K562 (cell line): ENCODE data around the gene ADPRHL1. TPM values are rescaled to one million over a fixed set of nuclear protein-coding genes. Genes with fewer than 3 reads are reported as not detected.

ENCODE experiments used
- ATAC-seq: fragments of 200-7000 bp; cut with Tn5 transposase; 3 replicates; pipeline ENCODE4 v1.9.1; 2020; ENCODE audit warnings: moderate library complexity
- BruUV-seq: library from RNA; stranded (reverse); fragments of 400-500 nt; replicated peaks from 2 replicates; lab custom pipeline; 2021; lab: Mats Ljungman, UMichigan
- CTCF ChIA-PET: fragments of 300-600 bp; formaldehyde crosslinking; extraction: SDS; loops from one replicate; lab custom pipeline; 2021; ENCODE audit warnings: low intra/inter-chr PET ratio; lab: Yijun Ruan, JAX
- POLR2A ChIA-PET: fragments of 300-600, 350-650 bp; sonication (Branson Sonifier 250); formaldehyde crosslinking; extraction: SDS; loops from one replicate; lab custom pipeline; 2021; ENCODE audit warnings: antibody characterized with exemption, inconsistent platforms; lab: Yijun Ruan, JAX
- DNase-seq, 4 experiments: peaks; one replicate each; pipeline versions ENCODE4 v3.0.0 to v3.0.0-alpha.2; 2011 to 2018; ENCODE audit warnings: low spot score in 3 of 4, mixed read lengths in 3 of 4; ENCODE audit errors: extremely low read depth in 1 of 4
- FAIRE-seq: peaks from 2 replicates; lab custom pipeline; 2011; peaks lifted over from hg19 to GRCh38; lab: Jason Lieb, UNC
- H2AFZ ChIP-seq: 2 replicates; pipeline ENCODE4 v1.6.0; 2011; ENCODE audit warnings: low read depth, low read length, control low read depth, inconsistent platforms
- H3K27ac ChIP-seq: fragments of 200-600 bp; 3 replicates; pipeline ENCODE4 v1.8.0; 2011; ENCODE audit warnings: low read depth, mild to moderate bottlenecking, control low read depth, inconsistent platforms, low read length, moderate library complexity, mixed read lengths; ENCODE audit errors: extremely low read depth
- H3K27me3 ChIP-seq, 2 experiments: fragments of 300-600 bp in 1 of 2; 2 replicates in 1 of 2; 3 replicates in 1 of 2; pipeline versions ENCODE4 v1.6.0 to v1.8.0; 2011; ENCODE audit warnings: inconsistent platforms in 2 of 2, low read length in 2 of 2, mild to moderate bottlenecking in 1 of 2, mixed read lengths in 1 of 2, moderate library complexity in 1 of 2; ENCODE audit not compliant: control insufficient read depth in 2 of 2, insufficient read depth in 2 of 2
- H3K36me3 ChIP-seq: fragments of 300-600 bp; 3 replicates; pipeline ENCODE4 v1.8.0; 2011; ENCODE audit warnings: mild to moderate bottlenecking, low read length, inconsistent platforms; ENCODE audit not compliant: control insufficient read depth, insufficient read depth
- H3K4me1 ChIP-seq, 2 experiments: fragments of 200-600 bp in 1 of 2; replicated peaks in 1 of 2; 2 replicates in 1 of 2; 3 replicates in 1 of 2; pipeline versions ENCODE4 v1.5.1 to v1.8.0; 2011; ENCODE audit warnings: inconsistent platforms in 2 of 2, low read length in 2 of 2, mild to moderate bottlenecking in 1 of 2, mixed read lengths in 1 of 2, moderate library complexity in 1 of 2; ENCODE audit not compliant: control insufficient read depth in 2 of 2, insufficient read depth in 2 of 2
- H3K4me2 ChIP-seq: 2 replicates; pipeline ENCODE4 v1.6.1; 2011; ENCODE audit warnings: low read length, control low read depth, inconsistent platforms, mixed read lengths; ENCODE audit not compliant: insufficient read depth
- H3K4me3 ChIP-seq: fragments of 200-600 bp; sonication (generic), shearing (Covaris generic); 2 replicates; pipeline ENCODE4 v1.5.1; 2016; ENCODE audit warnings: control low read depth, inconsistent platforms
- H3K79me2 ChIP-seq: fragments of 200-600 bp; 3 replicates; pipeline ENCODE4 v1.8.0; 2011; ENCODE audit warnings: low read length, inconsistent platforms; ENCODE audit not compliant: control insufficient read depth, insufficient read depth
- H3K9ac ChIP-seq, 2 experiments: 2 replicates each; pipeline versions ENCODE4 v1.6.0 to v1.6.1; 2011; ENCODE audit warnings: low read depth in 2 of 2, low read length in 2 of 2, control low read depth in 1 of 2, inconsistent platforms in 1 of 2, mild to moderate bottlenecking in 1 of 2, mixed read lengths in 1 of 2; ENCODE audit not compliant: insufficient read depth in 1 of 2
- H3K9me1 ChIP-seq: one replicate; pipeline ENCODE4 v1.6.0; 2011; ENCODE audit warnings: inconsistent platforms, mild to moderate bottlenecking, low read length, moderate library complexity; ENCODE audit not compliant: control insufficient read depth, insufficient read depth
- H3K9me3 ChIP-seq: replicated peaks from 2 replicates; pipeline ENCODE4 v1.5.1; 2011; ENCODE audit warnings: low read depth, low read length, inconsistent platforms; ENCODE audit not compliant: control insufficient read depth, insufficient read depth
- H4K20me1 ChIP-seq: replicated peaks from 2 replicates; pipeline ENCODE4 v1.6.1; 2011; ENCODE audit warnings: low read length, inconsistent platforms, mixed read lengths; ENCODE audit not compliant: control insufficient read depth, insufficient read depth
- ARID3A ChIP-seq: IDR thresholded peaks from 2 replicates; pipeline ENCODE4 v1.6.1; 2012; ENCODE audit warnings: low read depth, low read length, improper control_type of control experiment, borderline replicate concordance
- BCL6 ChIP-seq: fragments of 250-450 bp; sonication (Bioruptor Pico); IDR thresholded peaks from 2 replicates; pipeline ENCODE4 v1.4.0; 2020
- COPS2 ChIP-seq: fragments of 450-650 bp; conservative IDR thresholded peaks from 2 replicates; pipeline ENCODE4 v1.6.1; 2016; ENCODE audit warnings: mild to moderate bottlenecking, moderate library complexity
- E2F8 ChIP-seq: fragments of 450-650 bp; IDR thresholded peaks from 2 replicates; pipeline ENCODE4 v1.7.1; 2018; ENCODE audit warnings: mild to moderate bottlenecking, low read depth; ENCODE audit not compliant: partially characterized antibody
- FOXK1 ChIP-seq: sonication (generic); formaldehyde crosslinking; IDR thresholded peaks from 2 replicates; pipeline ENCODE4 v1.8.0; 2022; ENCODE audit warnings: missing genetic modification reagents, mild to moderate bottlenecking, borderline replicate concordance
- MIER1 ChIP-seq: fragments of 450-650 bp; IDR thresholded peaks from 2 replicates; pipeline ENCODE4 v1.6.1; 2016; ENCODE audit warnings: antibody characterized with exemption, mild to moderate bottlenecking, low read depth
- NCOA6 ChIP-seq: fragments of 450-650 bp; IDR thresholded peaks from 2 replicates; pipeline ENCODE4 v1.6.1; 2017; ENCODE audit warnings: mild to moderate bottlenecking
- NFE2 ChIP-seq: IDR thresholded peaks from 2 replicates; pipeline ENCODE4 v1.6.1; 2014; ENCODE audit warnings: antibody characterized with exemption, low read depth
- NR2C1 ChIP-seq, 2 experiments: fragments of 450-650 bp; IDR thresholded peaks; 2 replicates each; pipeline ENCODE4 v1.6.1; 2017; ENCODE audit warnings: mild to moderate bottlenecking in 2 of 2, antibody characterized with exemption in 1 of 2, inconsistent platforms in 1 of 2, missing compliant biosample characterization in 1 of 2, missing genetic modification characterization in 1 of 2
- NR2C2 ChIP-seq, 2 experiments: fragments of 200-800 bp in 1 of 2; sonication (Bioruptor generic) in 1 of 2; sonication (generic) in 1 of 2; formaldehyde crosslinking in 1 of 2; IDR thresholded peaks; 2 replicates each; pipeline versions ENCODE4 v1.6.1 to v1.8.0; 2016 to 2022; ENCODE audit warnings: mild to moderate bottlenecking in 1 of 2, missing compliant biosample characterization in 1 of 2, missing genetic modification characterization in 1 of 2, missing genetic modification reagents in 1 of 2
- POLR2AphosphoS2 ChIP-seq: IDR thresholded peaks from 2 replicates; pipeline ENCODE4 v1.6.1; 2012; ENCODE audit warnings: low read length, improper control_type of control experiment
- RBM17 ChIP-seq: fragments of 200-400 bp; formaldehyde crosslinking; IDR thresholded peaks from 2 replicates; pipeline ENCODE4 v1.6.1; 2017; ENCODE audit warnings: low read depth, mild to moderate bottlenecking, low read length, borderline replicate concordance
- RNF219 ChIP-seq: fragments of 250-450 bp; sonication (Bioruptor Pico); IDR thresholded peaks from 2 replicates; pipeline ENCODE4 v1.5.0; 2022; ENCODE audit warnings: mild to moderate bottlenecking
- SP2 ChIP-seq: IDR thresholded peaks from 2 replicates; pipeline ENCODE4 v1.6.1; 2011; ENCODE audit warnings: mild to moderate bottlenecking, low read depth, low read length, moderate library complexity; ENCODE audit not compliant: poor library complexity, severe bottlenecking; ENCODE audit errors: extremely low read depth
- ZNF12 ChIP-seq: sonication (generic); formaldehyde crosslinking; IDR thresholded peaks from 2 replicates; pipeline ENCODE4 v1.4.0; 2020; ENCODE audit warnings: mild to moderate bottlenecking, missing genetic modification reagents
- ZNF263 ChIP-seq: sonication (generic); formaldehyde crosslinking; IDR thresholded peaks from 2 replicates; pipeline ENCODE4 v1.8.0; 2022; ENCODE audit warnings: mild to moderate bottlenecking, missing genetic modification reagents, borderline replicate concordance
- ZNF347 ChIP-seq: fragments of 450-650 bp; formaldehyde crosslinking; IDR thresholded peaks from 2 replicates; pipeline ENCODE4 v1.4.0; 2020; ENCODE audit warnings: low read depth, mild to moderate bottlenecking, moderate library complexity
- WGBS: fragments of 100-300 bp; shearing (Covaris generic); methylation state at CpG from one replicate; pipeline ENCODE4 v1.1.6; 2016; ENCODE audit warnings: low coverage, mixed read lengths; ENCODE audit not compliant: insufficient coverage; ENCODE audit errors: missing lambda C conversion rate; 5-methylcytosine and 5-hydroxymethylcytosine counted together
- in situ Hi-C: fragments of 300-500 bp; cut with MboI; formaldehyde crosslinking; loops from 4 replicates; pipeline ENCODE4 v1.15.0; 2018; ENCODE audit warnings: inconsistent platforms, mixed read lengths
- intact Hi-C: fragments of 100-400 bp; cut with micrococcal nuclease; formaldehyde crosslinking; loops from 2 replicates; pipeline ENCODE4 v1.14.2; 2022
- polyA plus RNA-seq, 8 experiments: library from polyadenylated mRNA; depleted of rRNA in 4 of 8; stranded (reverse) in 5 of 8; unstranded in 3 of 8; fragments of >200 nt; fragmentation: Nextera tagmentation in 2 of 8; fragmentation: Illumina TruSeq in 1 of 8; extraction: Ambion mirVana in 2 of 8; extraction: Trizol in 1 of 8; gene quantifications; 2 replicates each; pipeline versions ENCODE4 v1.2.1 to v1.2.3, GENCODE V29; 2011 to 2014; ENCODE audit warnings: inconsistent platforms in 1 of 8, missing spikeins in 1 of 8
- total RNA-seq, 7 experiments: library from RNA; depleted of rRNA in 6 of 7; stranded (reverse); fragments of >200 nt in 6 of 7; fragmentation: Illumina TruSeq in 2 of 7; extraction: Trizol in 2 of 7; gene quantifications; 2 replicates each; pipeline versions ENCODE4 v1.2.1 to v1.2.3, GENCODE V29; 2011 to 2021; ENCODE audit warnings: low replicate concordance in 1 of 7

The ADPRHL1 gene
- total and polyA plus RNA-seq, 9 of the 15 experiments (the other 6 are each of a cell fraction or from before 2014, with no cell fraction given): 0.06 to 0.76 (median 0.37) TPM; not detected in 1

GRCh38 chr13:113418722-113419049, 34.6 kb downstream of the ADPRHL1 start:
- Histone ChIP-seq H3K9me1 (no peaks in the 10 kb centered on the region), H3K79me2 (no peaks in the 10 kb centered on the region), H4K20me1 (no peaks in the 10 kb centered on the region), H3K36me3 (no peaks in the 10 kb centered on the region), H3K9ac (no peak overlapping the region), H3K27ac (no peak overlapping the region), H3K9me3 (no peaks in the 10 kb centered on the region), H2AFZ (no peak overlapping the region), H3K4me2 (no peak overlapping the region), H3K27me3 (peaks cover 12 to 42% of the 10 kb centered on the region in 2 experiments; a peak in 4 of 5 replicates), H3K4me1 (peaks cover 7 to 26% of the 10 kb centered on the region in 2 experiments; a peak in 3 of 5 replicates), H3K4me3 (no peak overlapping the region)
- TF ChIP-seq MIER1 (no peak), SP2 (no peak), ARID3A (no peak), BCL6 (CRISPR knock-in tag) (no peak), RNF219 (no peak), NR2C2 (CRISPR knock-in tag; IDR thresholded peaks at IDR 0.05) (no peak), NR2C2 (tag; IDR thresholded peaks at IDR 0.05) (no peak), ZNF12 (CRISPR knock-in tag) (no peak), POLR2AphosphoS2 (no peak), NCOA6 (no peak), NR2C1 (IDR thresholded peaks at IDR 0.05) (no peak), NR2C1 (tag; IDR thresholded peaks at IDR 0.05) (no peak), FOXK1 (CRISPR knock-in tag) (no peak), ZNF263 (no peak), COPS2 (no peak), RBM17 (no peak), ZNF347 (CRISPR knock-in tag) (no peak), NFE2 (no peak), E2F8 (no peak)
- in situ Hi-C loops (no loop called here), intact Hi-C loops (no loop called here)
- FAIRE-seq (no peak), DNase-seq (no peak), ATAC-seq (no peak)
- ChIA-PET POLR2A (interaction anchor here (1.7 kb wide), 1 partner anchor 20 kb away, joined by 5 read pairs; no protein-coding TSS in a partner anchor), CTCF (no interaction called here)
- no TSS peak for BruUV-seq
- no CpG with 5 or more reads among the region's 1 CpG for WGBS
